GM10248 (cell line): ENCODE data around the gene STX4.

Experiments used
- CTCF ChIA-PET: fragments of 300-600 bp; sonication (Branson Sonifier 250); formaldehyde crosslinking; extraction: SDS; loops from one replicate; lab custom pipeline; 2021; ENCODE audit warnings: antibody characterized with exemption; lab: Yijun Ruan, JAX
- POLR2A ChIA-PET: fragments of 350-650 bp; sonication (Branson Sonifier 250); formaldehyde crosslinking; extraction: SDS; loops from one replicate; lab custom pipeline; 2020; ENCODE audit warnings: antibody characterized with exemption; lab: Yijun Ruan, JAX
- DNase-seq: peaks from one replicate; pipeline ENCODE4 v3.0.0; 2012; ENCODE audit errors: extremely low spot score
- CTCF ChIP-seq: IDR thresholded peaks from 2 replicates; pipeline ENCODE4 v1.5.1; 2012; ENCODE audit warnings: mild to moderate bottlenecking, low read depth; ENCODE audit errors: extremely low read depth, missing control alignments, control extremely low read depth

Gene STX4

GRCh38 chr16:30995927-30996323, 37.4 kb upstream of the STX4 start:
- no peak for DNase-seq
- ChIA-PET POLR2A (no interaction called here), CTCF (interaction anchor here (3.9 kb wide), 1 partner anchor 11 kb away, joined by 25 read pairs; the partner anchor contains the start of gene HSD3B7)
- no peak for TF ChIP-seq CTCF

- POLR2A ChIA-PET: no interaction called here
- TF ChIP-seq CTCF: no peak
- CTCF ChIA-PET: interaction anchor here (1.0 to 3.9 kb wide), 2 partner anchors 11 to 146 kb away, joined by 3 to 25 read pairs; partner anchors contain the start of gene HSD3B7
- DNase-seq: no peak
Observed at GRCh38 chr16:30996324-30996984, 36.9 kb upstream of the STX4 start.

- POLR2A ChIA-PET: interaction anchor here (0.7 kb wide), 1 partner anchor 11 kb away, joined by 3 read pairs; no protein-coding TSS in a partner anchor
- TF ChIP-seq CTCF: no peak
- CTCF ChIA-PET: interaction anchor here (0.6 to 1.0 kb wide), 2 partner anchors 12 to 145 kb away, joined by 3 to 4 read pairs; partner anchors contain the start of gene HSD3B7
- DNase-seq: peak; percentile 100
Observed at GRCh38 chr16:30996985-30997724, 36.2 kb upstream of the STX4 start.

GRCh38 chr16:30997725-30998711, 35.3 kb upstream of the STX4 start:
- no peak for TF ChIP-seq CTCF
- CTCF ChIA-PET: interaction anchor here (0.6 to 3.2 kb wide), 8 partner anchors 13 to 144 kb away, joined by 3 to 27 read pairs (median 4); partner anchors contain the start of gene HSD3B7
- POLR2A ChIA-PET: interaction anchor here (0.7 kb wide), 1 partner anchor 12 kb away, joined by 3 read pairs; no protein-coding TSS in a partner anchor
- DNase-seq: no peak

- CTCF ChIA-PET: interaction anchor here (1.0 to 3.2 kb wide), 6 partner anchors 14 to 143 kb away, joined by 3 to 27 read pairs (median 4); partner anchors contain the start of gene HSD3B7
- POLR2A ChIA-PET: interaction anchor here (0.6 kb wide), 1 partner anchor 119 kb away, joined by 5 read pairs; no protein-coding TSS in a partner anchor
- no peak for TF ChIP-seq CTCF
- DNase-seq: no peak
Observed at GRCh38 chr16:30998852-30999761, 34.3 kb upstream of the STX4 start.
